GM12878 (cell line): ENCODE results near the gene CACNA1A. TPM values are rescaled to one million over a fixed set of nuclear protein-coding genes. Genes with fewer than 3 reads are reported as not detected.

Source experiments
- ATAC-seq: fragments of 200-7000 bp; cut with Tn5 transposase; 3 replicates; pipeline ENCODE4 v1.9.1; 2020; ENCODE audit warnings: mild to moderate bottlenecking, moderate library complexity
- BruUV-seq: library from RNA; stranded (reverse); fragments of 400-500 nt; replicated peaks from 2 replicates; lab custom pipeline; 2021; lab: Mats Ljungman, UMichigan
- CTCF ChIA-PET: fragments of 300-600 bp; sonication (Branson Sonifier 250); formaldehyde crosslinking; extraction: SDS; loops from one replicate; lab custom pipeline; 2021; ENCODE audit warnings: inconsistent platforms; lab: Yijun Ruan, JAX
- POLR2A ChIA-PET: fragments of 350-600 bp; formaldehyde crosslinking; extraction: SDS; loops from one replicate; lab custom pipeline; 2021; ENCODE audit warnings: inconsistent platforms; lab: Charles Lee
- RAD21 ChIA-PET: fragments of 300-600 bp; sonication (Branson Sonifier 250); formaldehyde crosslinking; loops from one replicate; lab custom pipeline; 2023; ENCODE audit warnings: antibody characterized with exemption; ENCODE audit not compliant: unreplicated experiment; lab: Charles Lee
- SMC1A ChIA-PET: fragments of 300-600 bp; sonication (Branson Sonifier 250); formaldehyde crosslinking; loops from one replicate; lab custom pipeline; 2023; ENCODE audit not compliant: unreplicated experiment, uncharacterized antibody; lab: Charles Lee
- DNase-seq: peaks from one replicate; pipeline ENCODE4 v3.0.0-alpha.2; 2011; ENCODE audit warnings: low read depth, low spot score
- FAIRE-seq: peaks from 3 replicates; lab custom pipeline; 2011; peaks lifted over from hg19 to GRCh38; lab: Jason Lieb, UNC
- H2AFZ ChIP-seq: 2 replicates; pipeline ENCODE4 v1.6.0; 2011; ENCODE audit warnings: low read depth, low read length, control low read depth; ENCODE audit not compliant: control insufficient read depth
- H3K27ac ChIP-seq: 2 replicates; pipeline ENCODE4 v1.5.1; 2011; ENCODE audit warnings: control low read depth; ENCODE audit not compliant: control insufficient read depth, insufficient read depth
- H3K27me3 ChIP-seq, 2 experiments: replicated peaks in 1 of 2; 2 replicates each; pipeline versions ENCODE4 v1.6.0 to v1.6.1; 2011; ENCODE audit warnings: low read length in 1 of 2; ENCODE audit not compliant: control insufficient read depth in 2 of 2, insufficient read depth in 2 of 2
- H3K36me3 ChIP-seq, 2 experiments: 2 replicates each; pipeline ENCODE4 v1.5.1; 2011; ENCODE audit warnings: low read length in 1 of 2; ENCODE audit not compliant: control insufficient read depth in 2 of 2, insufficient read depth in 2 of 2
- H3K4me1 ChIP-seq: 2 replicates; pipeline ENCODE4 v1.6.1; 2011; ENCODE audit warnings: mild to moderate bottlenecking, low read length, moderate library complexity, mixed read lengths; ENCODE audit not compliant: control insufficient read depth, insufficient read depth
- H3K4me2 ChIP-seq: 2 replicates; pipeline ENCODE4 v1.6.0; 2011; ENCODE audit warnings: control low read depth; ENCODE audit not compliant: control insufficient read depth, insufficient read depth
- H3K4me3 ChIP-seq: fragments of 200-600 bp; sonication (generic); 2 replicates; pipeline ENCODE4 v1.5.1; 2016
- H3K79me2 ChIP-seq: 2 replicates; pipeline ENCODE4 v1.6.0; 2011; ENCODE audit warnings: low read length; ENCODE audit not compliant: control insufficient read depth, insufficient read depth
- H3K9ac ChIP-seq: 2 replicates; pipeline ENCODE4 v1.8.0; 2011; ENCODE audit warnings: low read length, control low read depth, mixed read lengths; ENCODE audit not compliant: control insufficient read depth, insufficient read depth
- H3K9me3 ChIP-seq: replicated peaks from 3 replicates; pipeline ENCODE4 v1.5.1; 2011; ENCODE audit warnings: mild to moderate bottlenecking, low read length; ENCODE audit not compliant: control insufficient read depth, insufficient read depth
- H4K20me1 ChIP-seq: 2 replicates; pipeline ENCODE4 v1.6.0; 2011; ENCODE audit not compliant: control insufficient read depth, insufficient read depth
- ATF3 ChIP-seq: IDR thresholded peaks from 2 replicates; pipeline ENCODE4 v1.6.1; 2011; ENCODE audit warnings: low read depth, mild to moderate bottlenecking, low read length, moderate library complexity, borderline replicate concordance; ENCODE audit errors: extremely low read depth
- HDAC2 ChIP-seq: fragments of 200-600 bp; sonication (generic); IDR thresholded peaks from 2 replicates; pipeline ENCODE4 v1.6.1; 2017
- JUND ChIP-seq: IDR thresholded peaks from 2 replicates; pipeline ENCODE4 v1.6.1; 2012; ENCODE audit warnings: low read depth, mild to moderate bottlenecking, low read length, improper control_type of control experiment, moderate library complexity
- MXI1 ChIP-seq: fragments of 150-350 bp; IDR thresholded peaks from 2 replicates; pipeline ENCODE4 v1.6.1; 2011; ENCODE audit warnings: low read depth, mild to moderate bottlenecking, inconsistent platforms, low read length, improper control_type of control experiment
- PKNOX1 ChIP-seq: fragments of 450-650 bp; IDR thresholded peaks from 2 replicates; pipeline ENCODE4 v1.6.1; 2016; ENCODE audit warnings: mild to moderate bottlenecking
- POLR2AphosphoS2 ChIP-seq: IDR thresholded peaks from 2 replicates; pipeline ENCODE4 v1.6.1; 2011; ENCODE audit warnings: low read depth, mild to moderate bottlenecking, low read length, improper control_type of control experiment, moderate library complexity
- RELA ChIP-seq: fragments of 450-650 bp; IDR thresholded peaks from 2 replicates; pipeline ENCODE4 v1.8.0; 2014; ENCODE audit warnings: borderline replicate concordance; ENCODE audit not compliant: partially characterized antibody
- SMAD5 ChIP-seq: IDR thresholded peaks from 2 replicates; pipeline ENCODE4 v1.6.1; 2016; ENCODE audit warnings: antibody characterized with exemption, low read depth
- ZNF207 ChIP-seq: fragments of 450-650 bp; IDR thresholded peaks from 2 replicates; pipeline ENCODE4 v1.6.1; 2014; ENCODE audit warnings: antibody characterized with exemption, mild to moderate bottlenecking, borderline replicate concordance
- ZNF687 ChIP-seq: fragments of 450-650 bp; IDR thresholded peaks from 2 replicates; pipeline ENCODE4 v1.6.1; 2017; ENCODE audit warnings: mild to moderate bottlenecking, moderate library complexity
- ZSCAN29 ChIP-seq: fragments of 450-650 bp; IDR thresholded peaks from 2 replicates; pipeline ENCODE4 v1.6.1; 2017; ENCODE audit warnings: mild to moderate bottlenecking, moderate library complexity
- ZZZ3 ChIP-seq: IDR thresholded peaks from 2 replicates; pipeline ENCODE4 v1.6.1; 2011; ENCODE audit warnings: low read depth; ENCODE audit not compliant: control insufficient read depth, insufficient read length
- WGBS: methylation state at CpG from one replicate; pipeline ENCODE4 v1.1.6; 2016; ENCODE audit warnings: low lambda C conversion rate; ENCODE audit not compliant: insufficient replicate concordance, insufficient coverage; ENCODE audit errors: missing lambda C conversion rate; 5-methylcytosine and 5-hydroxymethylcytosine counted together
- in situ Hi-C: fragments of 300-500 bp; cut with MboI; formaldehyde crosslinking; loops from 9 replicates; pipeline ENCODE4 v1.14.3; 2018; ENCODE audit warnings: mixed read lengths
- intact Hi-C: fragments of 100-400 bp; cut with micrococcal nuclease; formaldehyde crosslinking; loops from one replicate; pipeline ENCODE4 v1.14.2; 2022; ENCODE audit not compliant: unreplicated experiment
- polyA plus RNA-seq, 11 experiments: library from polyadenylated mRNA; depleted of rRNA in 4 of 11; unstranded in 6 of 11; stranded (reverse) in 5 of 11; fragments of >200 nt; fragmentation: Nextera tagmentation in 4 of 11; fragmentation: Illumina TruSeq in 1 of 11; extraction: Ambion mirVana in 4 of 11; extraction: Trizol in 1 of 11; gene quantifications; 1 replicate in 1 of 11; 2 replicates in 10 of 11; pipeline versions ENCODE4 v1.2.1 to v1.2.3, GENCODE V29; 2011 to 2016; ENCODE audit warnings: inconsistent platforms in 2 of 11, missing spikeins in 2 of 11, low read depth in 1 of 11
- total RNA-seq, 4 experiments: library from RNA; depleted of rRNA in 3 of 4; stranded (reverse); fragments of >200 nt in 3 of 4; fragmentation: Illumina TruSeq in 1 of 4; extraction: Trizol in 1 of 4; gene quantifications; 2 replicates each; pipeline versions ENCODE4 v1.2.1 to v1.2.3, GENCODE V29; 2013 to 2021

The CACNA1A gene
- total and polyA plus RNA-seq, 10 of the 15 experiments (the other 5 are each of a cell fraction or from before 2014, with no cell fraction given), result 1.1 to 4.4 (median 2.5) TPM

GRCh38 chr19:13429563-13429962, 76.7 kb downstream of the CACNA1A start:
- Histone ChIP-seq H3K36me3 (no peaks in the 10 kb centered on the region), H3K27ac (no peak overlapping the region), H3K4me1 (no peaks in the 10 kb centered on the region), H3K9me3 (no peaks in the 10 kb centered on the region), H4K20me1 (no peaks in the 10 kb centered on the region), H3K4me3 (no peak overlapping the region), H3K9ac (no peak overlapping the region), H3K4me2 (no peak overlapping the region), H2AFZ (no peak overlapping the region), H3K27me3 (no peaks in the 10 kb centered on the region), H3K79me2 (no peaks in the 10 kb centered on the region)
- FAIRE-seq, result no peak
- POLR2A ChIA-PET, result no interaction called here
- WGBS, result 0% methylated on average over 3 of the region's 5 CpGs
- no TSS peak for BruUV-seq
- in situ Hi-C loops (loop anchor here (5.0 kb wide), 1 partner anchor 152 kb away; no protein-coding TSS in a partner anchor), intact Hi-C loops (no loop called here)
- no peak for DNase-seq
- RAD21 ChIA-PET, result interaction anchor here (0.9 to 1.7 kb wide), 2 partner anchors 152 to 234 kb away, joined by 3 to 7 read pairs; no protein-coding TSS in a partner anchor
- no peak for ATAC-seq
- SMC1A ChIA-PET, result interaction anchor here (1.0 kb wide), 2 partner anchors 9 to 152 kb away, joined by 3 to 5 read pairs; no protein-coding TSS in a partner anchor
- TF ChIP-seq JUND (no peak), POLR2AphosphoS2 (no peak), ZZZ3 (no peak), PKNOX1 (no peak), ZNF207 (no peak)
- CTCF ChIA-PET, result interaction anchor here (0.6 to 2.7 kb wide), 10 partner anchors 13 to 256 kb away, joined by 3 to 12 read pairs (median 4); no protein-coding TSS in a partner anchor

GRCh38 chr19:13428352-13428751, 77.9 kb downstream of the CACNA1A start:
- RAD21 ChIA-PET, result no interaction called here
- CTCF ChIA-PET, result interaction anchor here (0.7 to 2.7 kb wide), 4 partner anchors 14 to 242 kb away, joined by 3 to 12 read pairs (median 5); no protein-coding TSS in a partner anchor
- Histone ChIP-seq H3K27me3 (no peaks in the 10 kb centered on the region), H3K4me1 (no peaks in the 10 kb centered on the region), H3K4me3 (no peak overlapping the region), H3K79me2 (no peaks in the 10 kb centered on the region), H2AFZ (no peak overlapping the region), H3K27ac (no peak overlapping the region), H3K9ac (no peak overlapping the region), H3K36me3 (no peaks in the 10 kb centered on the region), H4K20me1 (no peaks in the 10 kb centered on the region), H3K9me3 (no peaks in the 10 kb centered on the region), H3K4me2 (no peak overlapping the region)
- FAIRE-seq (peak; percentile 59), DNase-seq (no peak), ATAC-seq (0 out of 3 replicates have a peak, but pooled peaks have one; percentile 26)
- POLR2A ChIA-PET, result no interaction called here
- intact Hi-C loops (no loop called here), in situ Hi-C loops (loop anchor here (5.0 kb wide), 1 partner anchor 151 kb away; no protein-coding TSS in a partner anchor)
- WGBS, result 26% methylated on average over 9 of the region's 9 CpGs
- no TSS peak for BruUV-seq
- SMC1A ChIA-PET, result no interaction called here
- TF ChIP-seq ZNF687, result no peak
- no peak for TF ChIP-seq MXI1
- no peak for TF ChIP-seq HDAC2
- TF ChIP-seq SMAD5, result no peak
- TF ChIP-seq ZSCAN29, result no peak
- no peak for TF ChIP-seq ATF3
- TF ChIP-seq RELA, result no peak
